CD4-positive, alpha-beta T cell (primary cell): ENCODE data around the gene HCN1. TPM values are rescaled to one million over a fixed set of nuclear protein-coding genes. Genes with fewer than 3 reads are reported as not detected.

Experiments
- ATAC-seq: fragments of 200-7000 bp; cut with Tn5 transposase; one replicate; pipeline ENCODE4 v1.10.0; 2022; ENCODE audit warnings: mild to moderate bottlenecking; ENCODE audit not compliant: poor library complexity
- CTCF ChIA-PET: fragments of 350-600 bp; sonication (Branson Sonifier 250); formaldehyde crosslinking; loops from one replicate; lab custom pipeline; 2021; ENCODE audit warnings: antibody characterized with exemption, inconsistent platforms; lab: Charles Lee
- POLR2A ChIA-PET: fragments of 350-600 bp; sonication (Branson Sonifier 250); formaldehyde crosslinking; loops from one replicate; lab custom pipeline; 2021; ENCODE audit warnings: antibody characterized with exemption, inconsistent platforms; lab: Charles Lee
- DNase-seq, 14 experiments: peaks; one replicate each; pipeline ENCODE4 v3.0.0-alpha.2; 2013 to 2020; ENCODE audit warnings: mixed read lengths in 2 of 14
- H3K27ac ChIP-seq, 2 donors: one replicate each; pipeline versions ENCODE4 v1.5.1 to v1.7.0; 2013; ENCODE audit warnings: low read length in 2 of 2, low read depth in 1 of 2, mild to moderate bottlenecking in 1 of 2
- H3K27me3 ChIP-seq, 2 experiments: 1 replicate in 1 of 2; 2 replicates in 1 of 2; pipeline versions ENCODE4 v1.6.1 to v1.7.0; 2013; ENCODE audit warnings: low read length in 2 of 2, control low read depth in 1 of 2, mild to moderate bottlenecking in 1 of 2, moderate library complexity in 1 of 2; ENCODE audit not compliant: insufficient read depth in 2 of 2, control insufficient read depth in 1 of 2
- H3K36me3 ChIP-seq: one replicate; pipeline ENCODE4 v1.6.1; 2013; ENCODE audit warnings: low read length, control low read depth; ENCODE audit not compliant: insufficient read depth
- H3K4me1 ChIP-seq: one replicate; pipeline ENCODE4 v1.6.1; 2013; ENCODE audit warnings: low read length, control low read depth; ENCODE audit not compliant: insufficient read depth
- H3K4me3 ChIP-seq: one replicate; pipeline ENCODE4 v1.5.1; 2013; ENCODE audit warnings: mild to moderate bottlenecking, low read length, moderate library complexity
- H3K9me3 ChIP-seq, 2 experiments: 1 replicate in 1 of 2; 2 replicates in 1 of 2; pipeline versions ENCODE4 v1.6.1 to v1.7.0; 2013; ENCODE audit warnings: low read length in 2 of 2, mild to moderate bottlenecking in 2 of 2, control low read depth in 1 of 2, moderate library complexity in 1 of 2; ENCODE audit not compliant: control insufficient read depth in 1 of 2, insufficient read depth in 1 of 2
- H3K27ac Mint-ChIP-seq: one replicate; pipeline ENCODE4 v1.8.0; 2020; ENCODE audit warnings: mixed read lengths
- H3K27me3 Mint-ChIP-seq: one replicate; pipeline ENCODE4 v1.8.0; 2021; ENCODE audit warnings: mixed read lengths
- H3K36me3 Mint-ChIP-seq: one replicate; pipeline ENCODE4 v1.8.0; 2021; ENCODE audit warnings: low read depth, mixed read lengths
- H3K4me1 Mint-ChIP-seq: one replicate; pipeline ENCODE4 v1.8.0; 2021; ENCODE audit warnings: low read depth, mixed read lengths
- H3K4me3 Mint-ChIP-seq: one replicate; pipeline ENCODE4 v1.8.0; 2020; ENCODE audit warnings: mild to moderate bottlenecking, mixed read lengths
- H3K9me3 Mint-ChIP-seq: one replicate; pipeline ENCODE4 v1.8.0; 2020; ENCODE audit warnings: mixed read lengths
- intact Hi-C, 2 experiments: fragments of 100-400 bp; cut with DNase I in 1 of 2; cut with micrococcal nuclease in 1 of 2; formaldehyde crosslinking; loops; one replicate each; pipeline versions ENCODE4 v1.15.1 to v1.9.0; 2023 to 2025; cut with DNase I, micrococcal nuclease
- total RNA-seq, 174 experiments: library from RNA in 2 of 174; stranded (reverse) in 2 of 174; gene quantifications; one replicate each; pipeline ENCODE4 v1.2.3 and lab custom pipeline; 2021 to 2026
- TF ChIP-seq, protein P1 (sequence below): fragments of 200-600 bp; IDR thresholded peaks from one replicate; pipeline ENCODE4 v1.8.0; 2022; ENCODE audit warnings: antibody characterized with exemption, mild to moderate bottlenecking

HCN1 gene
- total RNA-seq, 2 experiments from 2014 or later, result not detected

GRCh38 chr5:45437752-45438151, 258.4 kb downstream of the HCN1 start:
- intact Hi-C loops, result no loop called here
- Histone ChIP-seq H3K27ac (no peak overlapping the region), H3K9me3 (peaks cover 0 to 3% of the 10 kb centered on the region in 2 experiments), H3K27me3 (no peaks in the 10 kb centered on the region), H3K4me1 (no peaks in the 10 kb centered on the region), H3K36me3 (no peaks in the 10 kb centered on the region), H3K4me3 (no peak overlapping the region)
- CTCF ChIA-PET, result no interaction called here
- H3K27me3 Mint-ChIP-seq, result no peaks in the 10 kb centered on the region
- DNase-seq (no peak), ATAC-seq (no peak)
- H3K4me1 Mint-ChIP-seq, result no peaks in the 10 kb centered on the region
- H3K9me3 Mint-ChIP-seq, result peaks cover 6% of the 10 kb centered on the region
- no peak overlapping the region for H3K27ac Mint-ChIP-seq
- TF ChIP-seq, protein P1, sequence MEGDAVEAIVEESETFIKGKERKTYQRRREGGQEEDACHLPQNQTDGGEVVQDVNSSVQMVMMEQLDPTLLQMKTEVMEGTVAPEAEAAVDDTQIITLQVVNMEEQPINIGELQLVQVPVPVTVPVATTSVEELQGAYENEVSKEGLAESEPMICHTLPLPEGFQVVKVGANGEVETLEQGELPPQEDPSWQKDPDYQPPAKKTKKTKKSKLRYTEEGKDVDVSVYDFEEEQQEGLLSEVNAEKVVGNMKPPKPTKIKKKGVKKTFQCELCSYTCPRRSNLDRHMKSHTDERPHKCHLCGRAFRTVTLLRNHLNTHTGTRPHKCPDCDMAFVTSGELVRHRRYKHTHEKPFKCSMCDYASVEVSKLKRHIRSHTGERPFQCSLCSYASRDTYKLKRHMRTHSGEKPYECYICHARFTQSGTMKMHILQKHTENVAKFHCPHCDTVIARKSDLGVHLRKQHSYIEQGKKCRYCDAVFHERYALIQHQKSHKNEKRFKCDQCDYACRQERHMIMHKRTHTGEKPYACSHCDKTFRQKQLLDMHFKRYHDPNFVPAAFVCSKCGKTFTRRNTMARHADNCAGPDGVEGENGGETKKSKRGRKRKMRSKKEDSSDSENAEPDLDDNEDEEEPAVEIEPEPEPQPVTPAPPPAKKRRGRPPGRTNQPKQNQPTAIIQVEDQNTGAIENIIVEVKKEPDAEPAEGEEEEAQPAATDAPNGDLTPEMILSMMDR, result no peak
- no peaks in the 10 kb centered on the region for H3K36me3 Mint-ChIP-seq
- no peak overlapping the region for H3K4me3 Mint-ChIP-seq
- POLR2A ChIA-PET, result no interaction called here

DNA sequence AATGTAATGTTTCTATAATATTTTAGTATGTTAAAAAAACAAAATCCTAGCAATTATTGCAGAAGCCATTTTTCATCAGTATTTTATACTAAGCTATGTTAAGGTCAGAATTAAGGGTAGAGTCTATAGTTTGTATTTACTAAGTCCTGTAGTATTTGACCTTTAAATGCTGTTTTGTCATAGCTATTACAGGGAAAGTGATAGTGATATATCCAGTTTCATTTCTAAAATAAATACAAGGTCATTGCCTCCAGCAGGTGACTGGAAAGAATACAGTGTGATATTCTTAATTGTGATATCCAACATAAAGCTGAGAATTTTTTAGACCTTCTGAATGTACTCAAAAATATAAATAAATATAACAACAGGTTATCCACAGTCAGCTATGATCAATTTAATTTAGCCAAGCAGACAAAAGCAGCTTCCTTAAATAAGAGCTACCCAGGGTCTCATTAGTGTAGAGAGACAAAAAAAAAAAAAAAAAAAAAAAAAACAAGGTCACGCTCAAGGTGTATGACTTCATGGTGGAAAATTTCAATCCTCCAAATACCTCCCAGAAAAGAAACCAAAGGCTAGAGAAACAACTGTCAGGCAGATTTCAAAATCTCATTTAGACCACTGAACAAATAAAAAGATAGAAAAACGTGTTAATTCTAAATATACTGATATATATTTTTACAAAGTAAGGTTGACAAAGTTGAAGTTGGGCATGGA, 278.7 kb downstream of the HCN1 start:
- Mint-ChIP-seq H3K27ac (no peak overlapping the region), H3K4me3 (no peak overlapping the region), H3K9me3 (peaks cover 2% of the 10 kb centered on the region), H3K4me1 (no peaks in the 10 kb centered on the region), H3K36me3 (no peaks in the 10 kb centered on the region), H3K27me3 (no peaks in the 10 kb centered on the region)
- no peak overlapping the region for H3K27ac ChIP-seq
- intact Hi-C loops, result no loop called here
- H3K4me1 ChIP-seq, result no peaks in the 10 kb centered on the region
- peaks cover 2 to 5% of the 10 kb centered on the region in 2 experiments for H3K9me3 ChIP-seq
- no peaks in the 10 kb centered on the region for H3K27me3 ChIP-seq
- DNase-seq (no peak), ATAC-seq (no peak)
- CTCF ChIA-PET, result no interaction called here
- no peak overlapping the region for H3K4me3 ChIP-seq
- TF ChIP-seq, protein P1, result no peak
- H3K36me3 ChIP-seq, result no peaks in the 10 kb centered on the region
- POLR2A ChIA-PET, result no interaction called here

GRCh38 chr5:45414620-45415573, 281.3 kb downstream of the HCN1 start:
- H3K27ac Mint-ChIP-seq, result no peak overlapping the region
- Histone ChIP-seq H3K27me3 (no peaks in the 10 kb centered on the region), H3K4me3 (no peak overlapping the region), H3K4me1 (no peaks in the 10 kb centered on the region), H3K36me3 (no peaks in the 10 kb centered on the region), H3K27ac (no peak overlapping the region), H3K9me3 (peaks cover 0 to 4% of the 10 kb centered on the region in 2 experiments)
- ChIA-PET POLR2A (no interaction called here), CTCF (no interaction called here)
- no peaks in the 10 kb centered on the region for H3K36me3 Mint-ChIP-seq
- H3K9me3 Mint-ChIP-seq, result peaks cover 2% of the 10 kb centered on the region
- TF ChIP-seq, protein P1, result no peak
- intact Hi-C loops, result no loop called here
- ATAC-seq (no peak), DNase-seq (no peak)
- H3K4me1 Mint-ChIP-seq, result no peaks in the 10 kb centered on the region
- H3K4me3 Mint-ChIP-seq, result no peak overlapping the region
- no peaks in the 10 kb centered on the region for H3K27me3 Mint-ChIP-seq
